Measurements from ENCODE around the gene SPTLC2. TPM values are rescaled to one million over a fixed set of nuclear protein-coding genes. Genes with fewer than 3 reads are reported as not detected.

Gene SPTLC2
- total RNA-seq, 2 donors from 2014 or later, result 16.1 to 18.4 TPM

Other genes starting within 250 kb of the SPTLC2 start
- 1 to 10 TPM; 5.9 to 6.7 TPM for gene TMED8, start 239.5 kb downstream of the SPTLC2 start, total RNA-seq
- under 1 TPM in 1 of 2 donors, not detected in 1; 0.52 TPM for gene SAMD15, start 239.3 kb downstream of the SPTLC2 start, total RNA-seq
- under 1 TPM in 1 of 2 donors, not detected in 1; 0.34 TPM for gene NOXRED1, start 193.1 kb downstream of the SPTLC2 start, total RNA-seq
- gene VIPAS39, start 159.0 kb downstream of the SPTLC2 start, total RNA-seq, result 10 to 100 TPM in 1 of 2 donors, 1 to 10 TPM in 1; 9.1 to 11.7 TPM
- 100 to 1,000 TPM; 109 to 173 TPM for gene AHSA1, start 158.5 kb downstream of the SPTLC2 start, total RNA-seq
- under 1 TPM; 0.21 to 0.47 TPM for gene ISM2, start 117.8 kb downstream of the SPTLC2 start, total RNA-seq
- gene ALKBH1, start 91.4 kb upstream of the SPTLC2 start, total RNA-seq, result 10 to 100 TPM in 1 of 2 donors, 1 to 10 TPM in 1; 9.8 to 10.6 TPM
- gene SLIRP, start 91.5 kb upstream of the SPTLC2 start, total RNA-seq, result 100 to 1,000 TPM; 144 to 164 TPM
- gene SNW1, start 144.5 kb upstream of the SPTLC2 start, total RNA-seq, result 10 to 100 TPM; 53.1 to 56.6 TPM
- gene ADCK1, start 183.5 kb upstream of the SPTLC2 start, total RNA-seq, result 1 to 10 TPM; 6.4 to 8.4 TPM